MM.1S (cell line): ENCODE data around the gene IER5.

Source experiments
- EZH2 ChIP-seq: fragments of 300-600 bp; sonication (generic); optimal IDR thresholded peaks from 2 replicates; pipeline ENCODE3; 2017; ENCODE audit warnings: low read depth, mild to moderate bottlenecking, antibody characterized with exemption, low read length, mixed read lengths
- EZH2phosphoT487 ChIP-seq: fragments of 300-600 bp; sonication (generic); IDR thresholded peaks from 2 replicates; pipeline ENCODE4 v1.6.1; 2018; ENCODE audit warnings: antibody characterized with exemption, low read length
- TF ChIP-seq, protein P1 (sequence below): fragments of 300-600 bp; sonication (generic); IDR thresholded peaks from 2 replicates; pipeline ENCODE4 v1.5.1; 2016; ENCODE audit warnings: antibody characterized with exemption, low read length, mixed read lengths

DNA sequence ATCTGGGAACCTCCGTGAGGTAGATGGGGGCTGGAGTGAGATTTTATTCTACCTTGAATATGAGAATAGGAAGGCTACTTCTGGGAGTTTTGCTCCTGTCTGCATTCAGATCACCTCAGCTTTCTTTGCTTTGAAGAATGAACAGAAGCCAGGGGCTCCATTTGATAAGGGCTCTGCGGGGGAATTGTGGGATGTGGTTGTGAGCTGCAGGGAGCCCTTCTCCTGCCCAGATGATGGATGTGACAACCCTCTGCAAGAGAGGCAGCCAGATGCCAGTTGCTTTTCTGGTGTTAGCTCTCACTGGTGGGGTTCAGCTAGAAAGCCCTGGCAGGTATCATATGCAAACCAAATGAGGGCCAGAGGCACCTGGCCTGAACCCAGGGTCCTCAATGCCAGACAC, 21.5 kb downstream of the IER5 start:
- TF ChIP-seq, protein P1, sequence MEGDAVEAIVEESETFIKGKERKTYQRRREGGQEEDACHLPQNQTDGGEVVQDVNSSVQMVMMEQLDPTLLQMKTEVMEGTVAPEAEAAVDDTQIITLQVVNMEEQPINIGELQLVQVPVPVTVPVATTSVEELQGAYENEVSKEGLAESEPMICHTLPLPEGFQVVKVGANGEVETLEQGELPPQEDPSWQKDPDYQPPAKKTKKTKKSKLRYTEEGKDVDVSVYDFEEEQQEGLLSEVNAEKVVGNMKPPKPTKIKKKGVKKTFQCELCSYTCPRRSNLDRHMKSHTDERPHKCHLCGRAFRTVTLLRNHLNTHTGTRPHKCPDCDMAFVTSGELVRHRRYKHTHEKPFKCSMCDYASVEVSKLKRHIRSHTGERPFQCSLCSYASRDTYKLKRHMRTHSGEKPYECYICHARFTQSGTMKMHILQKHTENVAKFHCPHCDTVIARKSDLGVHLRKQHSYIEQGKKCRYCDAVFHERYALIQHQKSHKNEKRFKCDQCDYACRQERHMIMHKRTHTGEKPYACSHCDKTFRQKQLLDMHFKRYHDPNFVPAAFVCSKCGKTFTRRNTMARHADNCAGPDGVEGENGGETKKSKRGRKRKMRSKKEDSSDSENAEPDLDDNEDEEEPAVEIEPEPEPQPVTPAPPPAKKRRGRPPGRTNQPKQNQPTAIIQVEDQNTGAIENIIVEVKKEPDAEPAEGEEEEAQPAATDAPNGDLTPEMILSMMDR: no peak
- TF ChIP-seq EZH2: no peak
- TF ChIP-seq EZH2phosphoT487: no peak
